Measurements from ENCODE around the gene SLC44A1. TPM values are rescaled to one million over a fixed set of nuclear protein-coding genes. Genes with fewer than 3 reads are reported as not detected.

Gene SLC44A1
- 30.4 and 40.8 TPM in 2 replicates for total RNA-seq (2016; rRNA removed; fragmentation: Illumina TruSeq; extraction: Trizol)
- 12.0 and 12.2 TPM in 2 replicates for total RNA-seq (2016; cell fraction: cytosol; rRNA removed; fragmentation: Illumina TruSeq; extraction: Trizol; ENCODE audit: low read depth)
- total RNA-seq (2016; cell fraction: insoluble cytoplasmic fraction; rRNA removed; fragmentation: Illumina TruSeq; extraction: Trizol), result 31.5 and 39.4 TPM in 2 replicates
- total RNA-seq (2016; cell fraction: membrane; rRNA removed; fragmentation: Illumina TruSeq; extraction: Trizol), result 34.7 and 38.3 TPM in 2 replicates
- total RNA-seq (2016; cell fraction: nucleus; rRNA removed; fragmentation: Illumina TruSeq; extraction: Trizol), result 31.6 and 40.2 TPM in 2 replicates
- 21.1 and 21.4 TPM in 2 replicates for polyA plus RNA-seq (2011; rRNA removed)
- 15.7 and 26.2 TPM in 2 replicates for polyA plus RNA-seq (2011; cell fraction: cytosol; rRNA removed)
- polyA plus RNA-seq (2011; cell fraction: nucleus; rRNA removed), result 7.9 and 11.1 TPM in 2 replicates
- 38.1 and 40.7 TPM in 2 replicates for polyA plus RNA-seq (2012)
- 5.0 and 7.1 TPM in 2 replicates for polyA plus RNA-seq (2016; cell fraction: cytosol; fragmentation: Illumina TruSeq; extraction: Trizol; ENCODE audit: low read depth)
- polyA plus RNA-seq (2016; cell fraction: insoluble cytoplasmic fraction; fragmentation: Illumina TruSeq; extraction: Trizol; ENCODE audit: low read depth), result 20.0 and 22.2 TPM in 2 replicates
- polyA plus RNA-seq (2016; cell fraction: membrane; fragmentation: Illumina TruSeq; extraction: Trizol; ENCODE audit: low read depth), result 13.9 and 16.2 TPM in 2 replicates
- 26.5 and 26.7 TPM in 2 replicates for polyA plus RNA-seq (2016; cell fraction: nucleus; fragmentation: Illumina TruSeq; extraction: Trizol; ENCODE audit: insufficient read depth, low read depth)
- polyA minus RNA-seq (2011; rRNA and poly(A)+ RNA removed; ENCODE audit: low replicate concordance), result 69.1 and 73.0 TPM in 2 replicates
- 23.7 and 37.4 TPM in 2 replicates for polyA minus RNA-seq (2011; cell fraction: cytosol; rRNA and poly(A)+ RNA removed)
- 30.1 and 37.0 TPM in 2 replicates for polyA minus RNA-seq (2011; cell fraction: nucleus; rRNA and poly(A)+ RNA removed)
- Bru-seq, nascent RNA, result percentile 69 among the genes with signal in this experiment
- BruChase-seq, experiment 1, labeled RNA remaining after a 6-hour chase, result percentile 60 among the genes with signal in this experiment
- BruChase-seq, experiment 2, labeled RNA remaining after a 2-hour chase, result percentile 64 among the genes with signal in this experiment
- long read RNA-seq, experiment 1, full-length matches to known transcripts, result 6 of 24 reads
- long read RNA-seq, experiment 1, partial matches to known transcripts, result 7 of 24 reads
- long read RNA-seq, experiment 1, other reads (novel, unspliced or antisense), result 11 of 24 reads
- long read RNA-seq, experiment 2, full-length matches to known transcripts, result 13 of 81 reads
- long read RNA-seq, experiment 2, partial matches to known transcripts, result 6 of 81 reads
- long read RNA-seq, experiment 2, other reads (novel, unspliced or antisense), result 62 of 81 reads

- no peaks in the 10 kb centered on the region for H4K20me1 ChIP-seq (ENCODE audit: insufficient read depth, low read length)
- DNase-seq (ENCODE audit: low spot score) (peak; percentile 86), FAIRE-seq (no peak), ATAC-seq (peak; percentile 97)
- ChIA-PET CTCF (ENCODE audit: low intra/inter-chr PET ratio, low total read pairs) (no interaction called here), POLR2A (interaction anchor here (1.0 to 2.4 kb wide), 9 partner anchors 14 to 344 kb away, joined by 3 to 17 read pairs (median 4); no protein-coding TSS in a partner anchor)
- peak within 1 kb of the TSS; percentile 83 for H2AFZ ChIP-seq (ENCODE audit: low read length)
- no peaks in the 10 kb centered on the region for H3K36me3 ChIP-seq (replicated peaks in 1 of 2; ENCODE audit: control insufficient read depth in 1 of 2, insufficient read depth in 2 of 2, low read length in 2 of 2)
- peaks cover 42% of the 10 kb centered on the region for H3K79me2 ChIP-seq (ENCODE audit: insufficient read depth, low read length)
- in situ Hi-C loops (cut with HindIII; ENCODE audit: extremely low pct_ligation_motif_present, low pct_unique_long_range_greater_than_20kb) (no loop called here), intact Hi-C loops (cut with micrococcal nuclease; ENCODE audit: unreplicated experiment) (loop anchor here (2.0 kb wide), 3 partner anchors 87 to 317 kb away; no protein-coding TSS in a partner anchor)
- 2% methylated on average over 28 of the region's 63 CpGs for WGBS (ENCODE audit: low lambda C conversion rate)
- H3K4me1 ChIP-seq (ENCODE audit: insufficient read depth, low read length), result peaks cover 63% of the 10 kb centered on the region
- peak within 1 kb of the TSS; percentile 93 to 98 (median 97) for H3K4me3 ChIP-seq (replicated peaks in 1 of 3; ENCODE audit: insufficient read depth in 1 of 3, low read depth in 2 of 3, low read length in 3 of 3)
- peak within 1 kb of the TSS; percentile 76 for H3K9ac ChIP-seq (ENCODE audit: insufficient read depth, low read depth, low read length)
- H3K27ac ChIP-seq (ENCODE audit: extremely low read length, insufficient read depth, low read length), result peak within 1 kb of the TSS; percentile 68
- peak within 1 kb of the TSS; percentile 81 for H3K4me2 ChIP-seq (ENCODE audit: low read depth, low read length)
- H3K27me3 ChIP-seq (ENCODE audit: control insufficient read depth in 1 of 2, insufficient read depth in 2 of 2, low read length in 2 of 2), result no peaks in the 10 kb centered on the region
- no TSS peak for BruUV-seq (replicated peaks)
- H3K9me3 ChIP-seq (ENCODE audit: low read length), result no peaks in the 10 kb centered on the region
- peak; percentile 97 for TF ChIP-seq CBFB (CRISPR knock-in tag; IDR thresholded peaks at IDR 0.05)
- peak; percentile 90 for TF ChIP-seq RBM39 (IDR thresholded peaks at IDR 0.05; ENCODE audit: low read depth, low read length, poor library complexity, severe bottlenecking)
- TF ChIP-seq, protein P1, sequence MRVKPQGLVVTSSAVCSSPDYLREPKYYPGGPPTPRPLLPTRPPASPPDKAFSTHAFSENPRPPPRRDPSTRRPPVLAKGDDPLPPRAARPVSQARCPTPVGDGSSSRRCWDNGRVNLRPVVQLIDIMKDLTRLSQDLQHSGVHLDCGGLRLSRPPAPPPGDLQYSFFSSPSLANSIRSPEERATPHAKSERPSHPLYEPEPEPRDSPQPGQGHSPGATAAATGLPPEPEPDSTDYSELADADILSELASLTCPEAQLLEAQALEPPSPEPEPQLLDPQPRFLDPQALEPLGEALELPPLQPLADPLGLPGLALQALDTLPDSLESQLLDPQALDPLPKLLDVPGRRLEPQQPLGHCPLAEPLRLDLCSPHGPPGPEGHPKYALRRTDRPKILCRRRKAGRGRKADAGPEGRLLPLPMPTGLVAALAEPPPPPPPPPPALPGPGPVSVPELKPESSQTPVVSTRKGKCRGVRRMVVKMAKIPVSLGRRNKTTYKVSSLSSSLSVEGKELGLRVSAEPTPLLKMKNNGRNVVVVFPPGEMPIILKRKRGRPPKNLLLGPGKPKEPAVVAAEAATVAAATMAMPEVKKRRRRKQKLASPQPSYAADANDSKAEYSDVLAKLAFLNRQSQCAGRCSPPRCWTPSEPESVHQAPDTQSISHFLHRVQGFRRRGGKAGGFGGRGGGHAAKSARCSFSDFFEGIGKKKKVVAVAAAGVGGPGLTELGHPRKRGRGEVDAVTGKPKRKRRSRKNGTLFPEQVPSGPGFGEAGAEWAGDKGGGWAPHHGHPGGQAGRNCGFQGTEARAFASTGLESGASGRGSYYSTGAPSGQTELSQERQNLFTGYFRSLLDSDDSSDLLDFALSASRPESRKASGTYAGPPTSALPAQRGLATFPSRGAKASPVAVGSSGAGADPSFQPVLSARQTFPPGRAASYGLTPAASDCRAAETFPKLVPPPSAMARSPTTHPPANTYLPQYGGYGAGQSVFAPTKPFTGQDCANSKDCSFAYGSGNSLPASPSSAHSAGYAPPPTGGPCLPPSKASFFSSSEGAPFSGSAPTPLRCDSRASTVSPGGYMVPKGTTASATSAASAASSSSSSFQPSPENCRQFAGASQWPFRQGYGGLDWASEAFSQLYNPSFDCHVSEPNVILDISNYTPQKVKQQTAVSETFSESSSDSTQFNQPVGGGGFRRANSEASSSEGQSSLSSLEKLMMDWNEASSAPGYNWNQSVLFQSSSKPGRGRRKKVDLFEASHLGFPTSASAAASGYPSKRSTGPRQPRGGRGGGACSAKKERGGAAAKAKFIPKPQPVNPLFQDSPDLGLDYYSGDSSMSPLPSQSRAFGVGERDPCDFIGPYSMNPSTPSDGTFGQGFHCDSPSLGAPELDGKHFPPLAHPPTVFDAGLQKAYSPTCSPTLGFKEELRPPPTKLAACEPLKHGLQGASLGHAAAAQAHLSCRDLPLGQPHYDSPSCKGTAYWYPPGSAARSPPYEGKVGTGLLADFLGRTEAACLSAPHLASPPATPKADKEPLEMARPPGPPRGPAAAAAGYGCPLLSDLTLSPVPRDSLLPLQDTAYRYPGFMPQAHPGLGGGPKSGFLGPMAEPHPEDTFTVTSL (CRISPR knock-in tag; IDR thresholded peaks at IDR 0.05; ENCODE audit: borderline replicate concordance), result peak; percentile 84
- TF ChIP-seq, protein P2, sequence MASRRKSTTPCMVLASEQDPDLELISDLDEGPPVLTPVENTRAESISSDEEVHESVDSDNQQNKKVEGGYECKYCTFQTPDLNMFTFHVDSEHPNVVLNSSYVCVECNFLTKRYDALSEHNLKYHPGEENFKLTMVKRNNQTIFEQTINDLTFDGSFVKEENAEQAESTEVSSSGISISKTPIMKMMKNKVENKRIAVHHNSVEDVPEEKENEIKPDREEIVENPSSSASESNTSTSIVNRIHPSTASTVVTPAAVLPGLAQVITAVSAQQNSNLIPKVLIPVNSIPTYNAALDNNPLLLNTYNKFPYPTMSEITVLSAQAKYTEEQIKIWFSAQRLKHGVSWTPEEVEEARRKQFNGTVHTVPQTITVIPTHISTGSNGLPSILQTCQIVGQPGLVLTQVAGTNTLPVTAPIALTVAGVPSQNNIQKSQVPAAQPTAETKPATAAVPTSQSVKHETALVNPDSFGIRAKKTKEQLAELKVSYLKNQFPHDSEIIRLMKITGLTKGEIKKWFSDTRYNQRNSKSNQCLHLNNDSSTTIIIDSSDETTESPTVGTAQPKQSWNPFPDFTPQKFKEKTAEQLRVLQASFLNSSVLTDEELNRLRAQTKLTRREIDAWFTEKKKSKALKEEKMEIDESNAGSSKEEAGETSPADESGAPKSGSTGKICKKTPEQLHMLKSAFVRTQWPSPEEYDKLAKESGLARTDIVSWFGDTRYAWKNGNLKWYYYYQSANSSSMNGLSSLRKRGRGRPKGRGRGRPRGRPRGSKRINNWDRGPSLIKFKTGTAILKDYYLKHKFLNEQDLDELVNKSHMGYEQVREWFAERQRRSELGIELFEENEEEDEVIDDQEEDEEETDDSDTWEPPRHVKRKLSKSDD (CRISPR knock-in tag; IDR thresholded peaks at IDR 0.05; ENCODE audit: low read depth), result 0 out of 2 replicates have a peak, but pooled peaks have one; percentile 76
- no peak for TF ChIP-seq MATR3 (CRISPR knock-in tag; IDR thresholded peaks at IDR 0.05)
- no peak for TF ChIP-seq PAF1 (CRISPR knock-in tag; IDR thresholded peaks at IDR 0.05)
- peak; percentile 97 for TF ChIP-seq MED8 (CRISPR knock-in tag; IDR thresholded peaks at IDR 0.05; ENCODE audit: insufficient replicate concordance)
- peak; percentile 81 for TF ChIP-seq SIX4 (CRISPR knock-in tag; IDR thresholded peaks at IDR 0.05)
These were observed at the start of gene SLC44A1 for GRCh38 chr9:105244003-105244733. Gene SLC44A1, plus strand, starts transcription at chr9:105244651. Its CDS starts 218 bp downstream, at chr9:105244869.
